Measurements from ENCODE around the gene BSDC1.

- TF ChIP-seq CTCF (IDR thresholded peaks at IDR 0.05; ENCODE audit: borderline replicate concordance, extremely low read depth, low read length, poor library complexity, severe bottlenecking): no peak
- no peak for TF ChIP-seq EZH2 (IDR thresholded peaks at IDR 0.05; ENCODE audit: borderline replicate concordance, low read depth, low read length, severe bottlenecking)
Measured at GRCh38 chr1:32426489-32427255, 32.4 kb upstream of the BSDC1 start.

All from DND-41 (cell line).